Endothelial cell (in vitro differentiated cells): ENCODE data around the gene RRBP1. TPM values are rescaled to one million over a fixed set of nuclear protein-coding genes. Genes with fewer than 3 reads are reported as not detected.

Experiments used
- DNase-seq: peaks from one replicate; pipeline ENCODE4 v3.0.0; 2021; ENCODE audit warnings: low spot score
- H3K27ac Mint-ChIP-seq: one replicate; pipeline ENCODE4 v1.8.0; 2021; ENCODE audit warnings: mixed read lengths, inconsistent platforms; ENCODE audit not compliant: unreplicated experiment
- H3K27me3 Mint-ChIP-seq: one replicate; pipeline ENCODE4 v1.8.0; 2021; ENCODE audit warnings: mild to moderate bottlenecking, moderate library complexity, mixed read lengths, inconsistent platforms; ENCODE audit not compliant: unreplicated experiment
- H3K36me3 Mint-ChIP-seq: one replicate; pipeline ENCODE4 v1.8.0; 2021; ENCODE audit warnings: mild to moderate bottlenecking, low read depth, mixed read lengths, inconsistent platforms; ENCODE audit not compliant: unreplicated experiment
- H3K4me1 Mint-ChIP-seq: one replicate; pipeline ENCODE4 v1.8.0; 2021; ENCODE audit warnings: mild to moderate bottlenecking, mixed read lengths, inconsistent platforms; ENCODE audit not compliant: unreplicated experiment
- H3K4me3 Mint-ChIP-seq: one replicate; pipeline ENCODE4 v1.8.0; 2021; ENCODE audit warnings: mild to moderate bottlenecking, mixed read lengths, inconsistent platforms; ENCODE audit not compliant: unreplicated experiment
- H3K9me3 Mint-ChIP-seq: one replicate; pipeline ENCODE4 v1.8.0; 2021; ENCODE audit warnings: mixed read lengths, inconsistent platforms; ENCODE audit not compliant: unreplicated experiment
- total RNA-seq: library from RNA; stranded (reverse); fragmentation: NEBNext Ultra II Directional; extraction: Animal tissue kit (Norgen Biotek cat#: 25700); gene quantifications from one replicate; pipeline ENCODE4 v1.2.1, GENCODE V29; 2021; ENCODE audit not compliant: unreplicated experiment
- TF ChIP-seq, protein P1 (sequence below): fragments of 200-600 bp; sonication (generic); IDR thresholded peaks from one replicate; pipeline ENCODE4 v1.5.0; 2021; ENCODE audit warnings: antibody characterized with exemption; ENCODE audit not compliant: unreplicated experiment

Gene RRBP1
- total RNA-seq, 1 donor from 2014 or later: 179 TPM

DNA sequence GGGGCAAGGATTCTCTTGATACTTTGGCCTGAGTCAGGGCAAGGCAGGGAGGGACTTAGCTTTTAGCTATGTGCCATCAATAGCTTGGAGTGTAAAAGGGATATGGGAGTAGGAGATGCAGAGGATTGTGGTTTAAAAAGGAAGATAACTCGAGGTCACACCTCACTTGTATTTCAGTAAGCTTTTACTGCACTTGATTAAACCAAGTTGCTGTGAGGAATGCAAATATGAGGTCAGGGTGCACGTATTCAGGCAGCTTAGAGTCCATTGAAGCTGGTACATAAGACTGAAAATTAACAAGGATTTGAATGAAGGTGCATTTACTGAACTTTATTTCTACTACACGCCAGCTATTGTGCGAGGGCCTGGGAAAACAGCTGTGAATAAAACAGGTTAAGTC is 80.1 kb downstream of the RRBP1 start:
- Mint-ChIP-seq H3K27ac (no peak overlapping the region), H3K36me3 (no peaks in the 10 kb centered on the region), H3K9me3 (no peaks in the 10 kb centered on the region), H3K4me1 (no peaks in the 10 kb centered on the region), H3K4me3 (no peak overlapping the region), H3K27me3 (no peaks in the 10 kb centered on the region)
- no peak for DNase-seq
- TF ChIP-seq, protein P1, sequence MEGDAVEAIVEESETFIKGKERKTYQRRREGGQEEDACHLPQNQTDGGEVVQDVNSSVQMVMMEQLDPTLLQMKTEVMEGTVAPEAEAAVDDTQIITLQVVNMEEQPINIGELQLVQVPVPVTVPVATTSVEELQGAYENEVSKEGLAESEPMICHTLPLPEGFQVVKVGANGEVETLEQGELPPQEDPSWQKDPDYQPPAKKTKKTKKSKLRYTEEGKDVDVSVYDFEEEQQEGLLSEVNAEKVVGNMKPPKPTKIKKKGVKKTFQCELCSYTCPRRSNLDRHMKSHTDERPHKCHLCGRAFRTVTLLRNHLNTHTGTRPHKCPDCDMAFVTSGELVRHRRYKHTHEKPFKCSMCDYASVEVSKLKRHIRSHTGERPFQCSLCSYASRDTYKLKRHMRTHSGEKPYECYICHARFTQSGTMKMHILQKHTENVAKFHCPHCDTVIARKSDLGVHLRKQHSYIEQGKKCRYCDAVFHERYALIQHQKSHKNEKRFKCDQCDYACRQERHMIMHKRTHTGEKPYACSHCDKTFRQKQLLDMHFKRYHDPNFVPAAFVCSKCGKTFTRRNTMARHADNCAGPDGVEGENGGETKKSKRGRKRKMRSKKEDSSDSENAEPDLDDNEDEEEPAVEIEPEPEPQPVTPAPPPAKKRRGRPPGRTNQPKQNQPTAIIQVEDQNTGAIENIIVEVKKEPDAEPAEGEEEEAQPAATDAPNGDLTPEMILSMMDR: no peak

DNA sequence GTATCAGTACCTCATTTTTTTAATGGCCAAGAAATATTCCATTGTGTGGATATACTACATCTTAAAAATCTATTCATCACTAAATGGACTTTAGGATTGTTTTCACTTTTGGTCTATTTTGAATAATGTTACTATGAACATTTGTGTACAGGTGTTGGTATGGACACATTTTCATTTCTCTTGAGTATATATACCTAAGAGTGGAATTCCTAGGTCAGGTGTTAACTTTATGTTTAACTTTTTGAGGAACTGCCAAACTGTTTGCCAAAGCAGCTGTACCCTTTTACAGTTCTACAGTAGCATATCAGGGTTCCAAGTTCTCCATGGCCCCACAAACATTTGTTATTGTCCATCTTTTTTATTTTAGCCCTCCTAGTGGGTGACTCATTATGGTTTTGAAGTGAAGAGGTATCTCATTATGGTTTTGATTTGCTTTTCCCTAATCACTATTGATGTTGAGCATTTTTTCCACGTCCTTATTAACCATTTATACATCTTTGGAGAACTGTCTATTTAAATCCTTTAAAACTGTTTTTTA is 84.0 kb downstream of the RRBP1 start:
- no peaks in the 10 kb centered on the region for H3K27me3 Mint-ChIP-seq
- no peaks in the 10 kb centered on the region for H3K36me3 Mint-ChIP-seq
- DNase-seq: no peak
- no peak overlapping the region for H3K4me3 Mint-ChIP-seq
- no peaks in the 10 kb centered on the region for H3K9me3 Mint-ChIP-seq
- peaks cover 10% of the 10 kb centered on the region for H3K4me1 Mint-ChIP-seq
- no peak overlapping the region for H3K27ac Mint-ChIP-seq
- TF ChIP-seq, protein P1: no peak

DNA sequence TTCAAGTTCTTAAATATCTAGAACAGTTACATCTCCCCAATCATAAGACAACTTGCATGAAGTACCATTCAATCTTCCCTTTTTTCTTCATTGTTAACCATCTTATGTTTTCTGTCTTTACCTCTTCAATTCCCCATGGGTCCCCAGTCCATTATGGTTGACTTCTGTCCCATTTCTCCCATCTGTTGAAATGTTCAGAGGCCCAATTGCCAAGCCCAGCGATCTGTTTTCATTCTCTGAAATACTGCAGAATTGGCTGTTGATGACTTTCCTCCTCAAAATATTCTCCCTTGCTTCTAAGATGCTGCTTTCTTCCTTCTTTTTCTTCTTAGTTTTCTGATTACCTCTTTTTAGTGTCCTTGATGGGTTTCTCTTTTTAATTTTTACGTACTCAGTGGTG is 86.2 kb downstream of the RRBP1 start:
- H3K4me3 Mint-ChIP-seq: no peak overlapping the region
- no peaks in the 10 kb centered on the region for H3K36me3 Mint-ChIP-seq
- TF ChIP-seq, protein P1: no peak
- no peak overlapping the region for H3K27ac Mint-ChIP-seq
- H3K4me1 Mint-ChIP-seq: peaks cover 14% of the 10 kb centered on the region
- DNase-seq: no peak
- no peaks in the 10 kb centered on the region for H3K27me3 Mint-ChIP-seq
- no peaks in the 10 kb centered on the region for H3K9me3 Mint-ChIP-seq

DNA sequence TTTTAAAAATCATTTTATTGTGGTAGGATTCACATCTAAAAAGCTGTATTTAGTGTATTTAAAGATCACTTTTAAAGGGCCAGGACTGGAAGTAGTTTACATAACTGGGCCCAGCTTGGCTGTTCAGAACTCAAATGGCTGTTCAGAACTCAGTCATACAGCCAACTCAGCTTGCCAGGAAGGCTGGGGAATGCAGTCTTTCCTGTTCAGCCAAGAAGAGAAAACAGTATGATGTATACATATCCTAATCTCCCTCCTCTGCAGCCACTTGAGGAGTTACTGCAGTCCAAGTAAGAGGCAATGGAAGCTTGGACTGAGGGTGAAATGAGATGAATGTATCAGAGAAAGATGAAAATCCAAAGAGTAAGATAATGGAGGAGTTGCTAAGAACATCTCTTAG is 87.6 kb downstream of the RRBP1 start:
- H3K9me3 Mint-ChIP-seq: no peaks in the 10 kb centered on the region
- TF ChIP-seq, protein P1: no peak
- H3K36me3 Mint-ChIP-seq: no peaks in the 10 kb centered on the region
- no peak overlapping the region for H3K4me3 Mint-ChIP-seq
- peak overlapping the region; percentile 16 for H3K27ac Mint-ChIP-seq
- DNase-seq: peak; percentile 20
- H3K27me3 Mint-ChIP-seq: no peaks in the 10 kb centered on the region
- peaks cover 14% of the 10 kb centered on the region for H3K4me1 Mint-ChIP-seq

DNA sequence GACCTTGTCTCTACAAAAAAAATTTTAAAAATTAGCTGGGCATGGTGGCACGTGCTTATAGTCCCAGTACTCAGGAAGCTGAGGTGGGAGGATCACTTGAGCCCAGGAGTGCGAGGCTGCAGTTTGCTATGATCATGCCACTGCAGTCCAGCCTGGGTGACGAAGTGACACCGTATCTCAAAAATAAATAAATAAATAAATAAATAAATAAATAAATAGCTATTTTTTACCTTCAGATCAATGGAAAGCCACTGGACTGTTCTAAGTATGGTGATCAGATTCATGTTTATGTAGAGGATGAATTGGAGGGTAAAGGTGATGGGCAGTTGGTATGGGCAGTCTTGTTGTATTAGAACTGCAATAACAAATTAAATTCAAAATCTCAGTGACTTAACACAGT is 88.1 kb downstream of the RRBP1 start:
- H3K27ac Mint-ChIP-seq: no peak overlapping the region
- TF ChIP-seq, protein P1: no peak
- no peak overlapping the region for H3K4me3 Mint-ChIP-seq
- no peak for DNase-seq
- no peaks in the 10 kb centered on the region for H3K36me3 Mint-ChIP-seq
- no peaks in the 10 kb centered on the region for H3K27me3 Mint-ChIP-seq
- H3K9me3 Mint-ChIP-seq: no peaks in the 10 kb centered on the region
- H3K4me1 Mint-ChIP-seq: peaks cover 14% of the 10 kb centered on the region
